ENCODE data around the gene LTBP1. TPM values are rescaled to one million over a fixed set of nuclear protein-coding genes. Genes with fewer than 3 reads are reported as not detected.

The LTBP1 gene
- total RNA-seq, 4 donors from 2014 or later = 8.7 to 18.7 (median 13.0) TPM

DNA sequence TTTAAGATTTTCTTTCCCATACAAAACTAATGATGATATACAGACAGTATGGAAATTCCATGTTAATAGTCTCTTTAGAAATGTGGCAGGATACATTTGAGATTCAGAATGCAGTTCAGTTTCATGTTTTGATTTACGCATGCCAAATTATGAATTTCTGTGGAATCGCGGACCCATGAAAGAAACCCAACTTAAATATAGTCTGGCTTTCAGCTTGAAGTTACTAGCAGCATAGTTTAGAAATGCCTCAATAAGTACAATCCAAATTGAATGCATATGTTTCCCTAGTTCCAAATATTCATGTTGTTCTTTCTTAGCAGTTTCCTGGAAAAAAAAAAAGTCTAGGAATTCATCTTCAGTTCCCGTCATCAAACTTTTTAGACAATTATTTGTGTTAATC is 365.6 kb downstream of the LTBP1 start:
- Histone ChIP-seq H3K4me1 (peaks cover 5% of the 10 kb centered on the region), H3K27ac (no peak overlapping the region), H3K4me3 (no peak overlapping the region), H3K9me3 (no peaks in the 10 kb centered on the region), H3K27me3 (no peaks in the 10 kb centered on the region), H3K36me3 (no peaks in the 10 kb centered on the region)
- WGBS = 65% methylated on average over 4 of the region's 4 CpGs
- TF ChIP-seq EP300 (IDR thresholded peaks at IDR 0.05) (no peak), POLR2A (IDR thresholded peaks at IDR 0.05) (no peak), POLR2AphosphoS5 (IDR thresholded peaks at IDR 0.05) (no peak)
- TF ChIP-seq, protein P1, sequence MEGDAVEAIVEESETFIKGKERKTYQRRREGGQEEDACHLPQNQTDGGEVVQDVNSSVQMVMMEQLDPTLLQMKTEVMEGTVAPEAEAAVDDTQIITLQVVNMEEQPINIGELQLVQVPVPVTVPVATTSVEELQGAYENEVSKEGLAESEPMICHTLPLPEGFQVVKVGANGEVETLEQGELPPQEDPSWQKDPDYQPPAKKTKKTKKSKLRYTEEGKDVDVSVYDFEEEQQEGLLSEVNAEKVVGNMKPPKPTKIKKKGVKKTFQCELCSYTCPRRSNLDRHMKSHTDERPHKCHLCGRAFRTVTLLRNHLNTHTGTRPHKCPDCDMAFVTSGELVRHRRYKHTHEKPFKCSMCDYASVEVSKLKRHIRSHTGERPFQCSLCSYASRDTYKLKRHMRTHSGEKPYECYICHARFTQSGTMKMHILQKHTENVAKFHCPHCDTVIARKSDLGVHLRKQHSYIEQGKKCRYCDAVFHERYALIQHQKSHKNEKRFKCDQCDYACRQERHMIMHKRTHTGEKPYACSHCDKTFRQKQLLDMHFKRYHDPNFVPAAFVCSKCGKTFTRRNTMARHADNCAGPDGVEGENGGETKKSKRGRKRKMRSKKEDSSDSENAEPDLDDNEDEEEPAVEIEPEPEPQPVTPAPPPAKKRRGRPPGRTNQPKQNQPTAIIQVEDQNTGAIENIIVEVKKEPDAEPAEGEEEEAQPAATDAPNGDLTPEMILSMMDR (IDR thresholded peaks at IDR 0.05) = no peak
- DNase-seq (ENCODE audit: low spot score in 2 of 2) = no peak

DNA sequence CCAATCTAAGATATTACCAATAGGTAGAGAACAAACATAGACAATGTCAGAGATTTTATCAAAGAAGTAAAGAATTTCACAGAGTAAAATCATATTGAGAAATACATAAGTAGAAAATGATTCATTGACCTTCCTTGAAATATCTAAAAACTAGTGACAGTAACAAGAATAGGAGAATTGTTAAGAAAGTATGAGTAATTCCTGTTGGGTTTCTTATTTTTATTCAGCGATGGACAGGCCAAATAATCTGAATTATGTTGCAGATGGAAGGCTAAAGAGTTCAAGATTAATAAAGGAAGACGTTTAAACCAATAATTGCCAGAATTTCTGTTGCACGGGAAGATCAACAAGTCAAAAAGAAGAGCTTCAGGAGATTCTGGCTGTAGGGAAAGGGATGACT is 366.3 kb downstream of the LTBP1 start:
- H3K36me3 ChIP-seq = no peaks in the 10 kb centered on the region
- no peaks in the 10 kb centered on the region for H3K27me3 ChIP-seq
- WGBS = 79% methylated on average over 3 of the region's 3 CpGs
- no peak for DNase-seq (ENCODE audit: low spot score in 2 of 2)
- no peak overlapping the region for H3K4me3 ChIP-seq
- TF ChIP-seq, protein P1 (IDR thresholded peaks at IDR 0.05) = no peak
- TF ChIP-seq POLR2AphosphoS5 (IDR thresholded peaks at IDR 0.05) (no peak), EP300 (IDR thresholded peaks at IDR 0.05) (no peak)
- no peaks in the 10 kb centered on the region for H3K9me3 ChIP-seq
- no peak overlapping the region for H3K27ac ChIP-seq
- peaks cover 7% of the 10 kb centered on the region for H3K4me1 ChIP-seq

DNA sequence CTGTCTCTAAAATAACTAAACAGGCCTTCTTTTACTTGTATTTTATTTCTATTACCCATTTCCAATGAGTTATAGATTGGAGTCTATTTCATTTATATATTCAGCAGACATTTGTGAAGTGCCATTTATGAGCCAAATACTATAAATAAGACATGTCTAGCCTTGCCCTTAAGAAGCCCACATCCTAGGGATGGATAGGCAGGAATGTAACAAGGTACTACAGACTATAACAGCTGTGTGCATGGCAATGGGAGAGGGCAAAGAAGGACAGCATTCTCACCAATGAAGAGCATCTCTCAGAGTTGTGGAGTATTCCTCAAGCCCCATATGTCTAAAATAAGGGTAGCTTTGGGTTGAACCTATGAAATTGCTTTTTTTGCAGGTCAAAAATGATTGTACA is 367.8 kb downstream of the LTBP1 start:
- no peak overlapping the region for H3K4me3 ChIP-seq
- no peaks in the 10 kb centered on the region for H3K27me3 ChIP-seq
- peaks cover 12% of the 10 kb centered on the region for H3K4me1 ChIP-seq
- no peak for DNase-seq (ENCODE audit: low spot score in 2 of 2)
- TF ChIP-seq POLR2A (IDR thresholded peaks at IDR 0.05) = no peak
- TF ChIP-seq, protein P1 (IDR thresholded peaks at IDR 0.05) = no peak
- no peak for TF ChIP-seq EP300 (IDR thresholded peaks at IDR 0.05)
- TF ChIP-seq POLR2AphosphoS5 (IDR thresholded peaks at IDR 0.05) = no peak
- no peak overlapping the region for H3K27ac ChIP-seq
- H3K9me3 ChIP-seq = no peaks in the 10 kb centered on the region
- no peaks in the 10 kb centered on the region for H3K36me3 ChIP-seq

DNA sequence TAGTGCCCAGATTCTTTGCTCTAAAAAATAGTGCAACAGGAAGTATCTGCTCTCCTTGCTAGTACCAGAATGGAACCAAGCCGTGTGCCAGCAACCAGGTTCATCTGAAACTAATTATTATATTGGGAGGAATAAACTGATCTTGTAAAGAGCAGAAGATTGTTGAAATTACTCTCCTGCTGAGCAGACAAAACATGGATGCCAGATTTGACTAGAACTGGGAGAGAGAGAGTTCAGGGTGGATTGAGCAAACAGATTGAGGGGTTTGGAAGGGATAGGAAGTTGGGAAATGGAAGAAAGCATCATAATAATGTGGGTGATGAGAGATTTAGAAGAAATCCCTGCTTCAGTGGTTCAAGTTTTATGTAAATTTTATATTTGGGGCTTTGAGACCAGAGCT is 369.6 kb downstream of the LTBP1 start:
- Histone ChIP-seq H3K27ac (no peak overlapping the region), H3K4me3 (no peak overlapping the region), H3K36me3 (no peaks in the 10 kb centered on the region), H3K9me3 (no peaks in the 10 kb centered on the region), H3K4me1 (peaks cover 12% of the 10 kb centered on the region), H3K27me3 (no peaks in the 10 kb centered on the region)
- no peak for DNase-seq (ENCODE audit: low spot score in 2 of 2)
- TF ChIP-seq POLR2AphosphoS5 (IDR thresholded peaks at IDR 0.05) (peak in 1 of 3 donors; percentile 53), EP300 (IDR thresholded peaks at IDR 0.05) (no peak)
- WGBS = 47% methylated on average over 1 of the region's 1 CpG

DNA sequence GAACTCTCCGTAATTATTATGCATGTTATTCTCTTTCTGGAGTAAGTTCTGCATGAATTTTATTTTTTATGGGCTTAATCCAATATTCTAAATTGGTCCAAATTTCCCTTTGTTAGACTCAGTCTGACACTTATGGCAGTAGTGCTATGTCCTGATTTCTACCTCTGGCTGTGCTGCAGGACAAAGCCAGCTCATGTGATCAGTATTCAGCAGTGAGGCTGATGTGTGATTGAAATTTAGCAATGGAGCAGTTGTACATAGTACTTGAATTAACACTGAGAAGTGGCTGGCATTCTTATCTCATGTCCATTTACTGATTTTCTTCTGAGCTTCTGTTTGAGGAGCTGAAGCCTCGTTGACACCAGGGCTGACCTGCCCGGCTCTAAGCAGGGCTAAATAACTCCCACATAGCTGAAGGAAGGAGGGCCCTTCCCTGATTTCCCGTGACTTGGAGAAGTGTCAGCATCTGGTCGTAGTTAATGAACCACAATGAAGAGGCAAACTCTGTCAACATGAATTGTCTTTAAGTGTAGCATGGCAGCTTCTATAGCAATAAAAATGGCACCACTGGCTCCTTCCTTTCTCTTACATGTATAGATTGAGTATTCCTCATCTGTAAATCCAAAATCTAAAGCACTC is 370.7 kb downstream of the LTBP1 start:
- WGBS = 63% methylated on average over 5 of the region's 5 CpGs
- no peak for DNase-seq (ENCODE audit: low spot score in 2 of 2)
- H3K36me3 ChIP-seq = no peaks in the 10 kb centered on the region
- TF ChIP-seq POLR2A (IDR thresholded peaks at IDR 0.05) (no peak), EP300 (IDR thresholded peaks at IDR 0.05) (no peak)
- H3K27ac ChIP-seq = no peak overlapping the region
- H3K9me3 ChIP-seq = no peaks in the 10 kb centered on the region
- no peak overlapping the region for H3K4me3 ChIP-seq
- peaks cover 19% of the 10 kb centered on the region for H3K4me1 ChIP-seq
- H3K27me3 ChIP-seq = no peaks in the 10 kb centered on the region

DNA sequence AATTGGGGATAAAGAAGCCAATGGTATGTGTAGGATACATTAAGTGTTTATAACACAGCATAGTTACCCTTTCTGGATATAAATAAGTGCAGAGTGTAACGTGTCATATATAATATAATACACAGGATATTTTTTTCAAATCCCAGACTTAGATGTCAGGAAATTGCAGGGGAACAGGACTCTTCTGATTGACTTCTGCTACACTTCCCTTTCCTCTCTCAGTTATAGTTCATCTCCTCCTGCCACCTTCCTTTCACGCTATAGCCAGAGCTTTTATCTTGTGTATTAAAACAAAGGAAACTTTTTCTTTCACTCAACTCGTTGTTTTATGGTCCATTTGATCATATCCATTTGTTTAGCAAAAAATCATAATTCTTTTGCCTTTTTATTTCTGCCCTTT is 371.7 kb downstream of the LTBP1 start:
- Histone ChIP-seq H3K36me3 (no peaks in the 10 kb centered on the region), H3K27ac (no peak overlapping the region), H3K27me3 (no peaks in the 10 kb centered on the region), H3K4me1 (peaks cover 19% of the 10 kb centered on the region), H3K9me3 (no peaks in the 10 kb centered on the region), H3K4me3 (no peak overlapping the region)
- WGBS = 80% methylated on average over 3 of the region's 3 CpGs
- DNase-seq (ENCODE audit: low spot score in 2 of 2) = no peak
- TF ChIP-seq POLR2A (IDR thresholded peaks at IDR 0.05) = no peak
- no peak for TF ChIP-seq POLR2AphosphoS5 (IDR thresholded peaks at IDR 0.05)
- no peak for TF ChIP-seq EP300 (IDR thresholded peaks at IDR 0.05)
- TF ChIP-seq, protein P1 (IDR thresholded peaks at IDR 0.05) = no peak

Data from suprapubic skin (tissue), 4 donors.